GM21786 (cell line): Measurements from ENCODE around the gene TRAM2.
A peak's percentile ranks its signal among the peaks of the same experiment; 100 is the strongest.

ENCODE experiments used
- ATAC-seq: cut with Tn5 transposase; IDR thresholded peaks from one replicate; pipeline ENCODE4 v1.9.1; 2021; ENCODE audit not compliant: unreplicated experiment

TRAM2 gene

GRCh38 chr6:52532457-52532856, 44.4 kb downstream of the TRAM2 start:
- no peak for ATAC-seq

GRCh38 chr6:52531834-52532233, 45.0 kb downstream of the TRAM2 start:
- ATAC-seq, result no peak

GRCh38 chr6:52531396-52531795, 45.5 kb downstream of the TRAM2 start:
- ATAC-seq, result no peak

- no peak for ATAC-seq
Observed at GRCh38 chr6:52530351-52530750, 46.5 kb downstream of the TRAM2 start.

- ATAC-seq, result no peak
Observed at GRCh38 chr6:52529311-52529710, 47.5 kb downstream of the TRAM2 start.

GRCh38 chr6:52527436-52527835, 49.4 kb downstream of the TRAM2 start:
- ATAC-seq, result no peak

- ATAC-seq, result no peak
Observed at GRCh38 chr6:52526634-52527033, 50.2 kb downstream of the TRAM2 start.

GRCh38 chr6:52524918-52525317, 51.9 kb downstream of the TRAM2 start:
- ATAC-seq, result no peak

GRCh38 chr6:52523378-52524142, 53.3 kb downstream of the TRAM2 start:
- no peak for ATAC-seq

- ATAC-seq, result no peak
Observed at GRCh38 chr6:52522655-52523054, 54.2 kb downstream of the TRAM2 start.

GRCh38 chr6:52522151-52522626, 54.7 kb downstream of the TRAM2 start:
- no peak for ATAC-seq

- ATAC-seq, result no peak
Observed at GRCh38 chr6:52519618-52520017, 57.2 kb downstream of the TRAM2 start.

- ATAC-seq, result no peak
Observed at GRCh38 chr6:52518279-52518945, 58.4 kb downstream of the TRAM2 start.

GRCh38 chr6:52517502-52518278, 59.2 kb downstream of the TRAM2 start:
- ATAC-seq, result peak; percentile 97

- no peak for ATAC-seq
Observed at GRCh38 chr6:52516943-52517342, 59.9 kb downstream of the TRAM2 start.

- no peak for ATAC-seq
Observed at GRCh38 chr6:52516269-52516668, 60.6 kb downstream of the TRAM2 start.

GRCh38 chr6:52515219-52515960, 61.5 kb downstream of the TRAM2 start:
- ATAC-seq, result no peak

GRCh38 chr6:52514514-52514913, 62.3 kb downstream of the TRAM2 start:
- no peak for ATAC-seq

- no peak for ATAC-seq
Observed at GRCh38 chr6:52513896-52514295, 63.0 kb downstream of the TRAM2 start.

GRCh38 chr6:52513464-52513863, 63.4 kb downstream of the TRAM2 start:
- no peak for ATAC-seq

- ATAC-seq, result no peak
Observed at GRCh38 chr6:52512199-52512598, 64.7 kb downstream of the TRAM2 start.
